Aorta (tissue), 5 donors: ENCODE measurements around the gene USP10. TPM values are rescaled to one million over a fixed set of nuclear protein-coding genes. Genes with fewer than 3 reads are reported as not detected.

ENCODE experiments used
- ATAC-seq: fragments of 200-7000 bp; cut with Tn5 transposase; one replicate; pipeline ENCODE4 v1.9.1; 2022; ENCODE audit warnings: moderate library complexity; ENCODE audit not compliant: low FRiP score
- DNase-seq, 2 donors: peaks; one replicate each; pipeline ENCODE4 v3.0.0-alpha.2; 2020
- H3K27ac ChIP-seq, 2 donors: one replicate each; pipeline ENCODE4 v1.5.1; 2013; ENCODE audit warnings: low read length in 2 of 2, mild to moderate bottlenecking in 2 of 2, moderate library complexity in 2 of 2, control low read depth in 1 of 2, inconsistent platforms in 1 of 2, low read depth in 1 of 2
- H3K27me3 ChIP-seq, 2 donors: one replicate each; pipeline ENCODE4 v1.6.1; 2013; ENCODE audit warnings: control low read depth in 1 of 2, low read length in 1 of 2, mild to moderate bottlenecking in 1 of 2, moderate library complexity in 1 of 2; ENCODE audit not compliant: insufficient read depth in 2 of 2, control insufficient read depth in 1 of 2
- H3K36me3 ChIP-seq, 2 donors: one replicate each; pipeline ENCODE4 v1.6.1; 2013; ENCODE audit warnings: control low read depth in 1 of 2, low read length in 1 of 2, mild to moderate bottlenecking in 1 of 2; ENCODE audit not compliant: insufficient read depth in 2 of 2, control insufficient read depth in 1 of 2
- H3K4me1 ChIP-seq, 2 donors: one replicate each; pipeline ENCODE4 v1.6.1; 2013; ENCODE audit warnings: low read length in 2 of 2, control low read depth in 1 of 2, mild to moderate bottlenecking in 1 of 2, moderate library complexity in 1 of 2; ENCODE audit not compliant: insufficient read depth in 2 of 2, control insufficient read depth in 1 of 2
- H3K4me3 ChIP-seq, 2 donors: one replicate each; pipeline ENCODE4 v1.5.1; 2013; ENCODE audit warnings: low read length in 2 of 2, control low read depth in 1 of 2, mild to moderate bottlenecking in 1 of 2
- H3K9me3 ChIP-seq: one replicate; pipeline ENCODE4 v1.6.1; 2013; ENCODE audit warnings: mild to moderate bottlenecking, low read length; ENCODE audit not compliant: control insufficient read depth
- WGBS, 2 donors: extraction: QIAGEN DNeasy Blood & Tissue Kit; methylation state at CpG; one replicate each; pipeline ENCODE4 v1.1.7; 2013; 5-methylcytosine and 5-hydroxymethylcytosine counted together
- intact Hi-C, 2 donors: fragments of 100-400 bp; cut with DNase I; formaldehyde crosslinking; loops; one replicate each; pipeline versions ENCODE4 v1.14.2 to v1.15.0; 2022
- polyA plus RNA-seq, 2 donors: library from polyadenylated mRNA; stranded (reverse); fragments of 200-250 nt; gene quantifications; one replicate each; pipeline ENCODE4 v1.2.3, GENCODE V29; 2013
- total RNA-seq, 2 donors: library from RNA; stranded (reverse); fragmentation: NEBNext Ultra II Directional; extraction: Animal tissue kit (Norgen Biotek cat#: 25700); gene quantifications; one replicate each; pipeline ENCODE4 v1.2.1, GENCODE V29; 2021
- donor health status: healthy with polysubstance abuse.
- donor health status: Bipolar disorder and iron deficiency.
- donor health status: DM: no; HTN: no; CAD: no.
- donor health status: DM: no; HTN: no; CAD: no.
- donor health status: DM: yes; HTN: yes; CAD: no.

Gene USP10
- total and polyA plus RNA-seq, 4 donors: 14.0 to 59.4 (median 40.1) TPM

DNA sequence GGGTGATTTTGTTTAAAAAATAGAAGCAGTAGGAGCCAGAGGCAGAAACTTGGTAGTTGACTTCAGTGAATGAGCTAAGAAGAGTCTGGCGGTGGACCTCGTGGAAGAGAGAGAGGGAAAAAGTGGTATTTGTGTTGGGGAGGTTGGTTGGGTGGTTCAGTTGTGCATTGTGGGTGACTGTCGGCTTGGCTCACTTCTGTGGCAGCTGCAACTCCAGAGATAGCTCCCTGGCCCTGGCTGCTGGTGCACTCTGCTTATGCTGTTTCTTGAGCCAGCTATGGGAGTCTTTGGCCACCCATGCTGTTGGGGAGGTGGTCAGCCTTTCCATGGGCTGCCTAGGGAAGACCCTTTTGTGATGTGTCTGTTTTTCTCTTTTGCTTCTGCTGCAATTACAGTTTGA is 69.6 kb downstream of the USP10 start:
- ATAC-seq: peak; percentile 15
- no peaks in the 10 kb centered on the region for H3K9me3 ChIP-seq
- H3K4me3 ChIP-seq: no peak overlapping the region
- H3K27ac ChIP-seq: no peak overlapping the region
- H3K36me3 ChIP-seq: peaks cover 3 to 4% of the 10 kb centered on the region in 2 donors
- 59 to 79% methylated on average over 3 of the region's 3 CpGs for WGBS, 2 donors
- H3K27me3 ChIP-seq: no peaks in the 10 kb centered on the region
- DNase-seq: no peak
- no peaks in the 10 kb centered on the region for H3K4me1 ChIP-seq
- intact Hi-C loops: no loop called here

DNA sequence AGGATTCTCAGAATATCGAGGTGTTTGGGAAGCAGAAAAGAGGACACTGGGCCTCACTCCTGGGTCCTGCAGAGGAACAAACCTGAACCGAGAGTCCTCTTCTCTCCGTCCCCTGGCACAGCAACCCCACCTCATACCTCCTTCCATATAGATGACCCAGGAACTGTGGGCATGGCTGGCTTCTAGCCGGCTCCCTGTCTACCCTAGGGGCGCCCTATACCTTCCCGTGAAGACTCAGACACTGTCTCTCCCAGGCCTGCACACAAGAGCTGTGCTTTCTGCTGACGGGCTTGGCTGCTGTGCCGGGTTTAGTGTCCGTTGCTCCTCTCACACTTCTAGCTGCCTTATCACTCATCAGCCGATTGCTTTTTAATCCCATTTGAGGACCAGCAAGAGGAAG is 73.5 kb downstream of the USP10 start:
- H3K9me3 ChIP-seq: no peaks in the 10 kb centered on the region
- H3K27ac ChIP-seq: no peak overlapping the region
- DNase-seq (no peak), ATAC-seq (no peak)
- no peaks in the 10 kb centered on the region for H3K4me1 ChIP-seq
- H3K4me3 ChIP-seq: no peak overlapping the region
- H3K27me3 ChIP-seq: no peaks in the 10 kb centered on the region
- H3K36me3 ChIP-seq: peaks cover 4 to 5% of the 10 kb centered on the region in 2 donors
- intact Hi-C loops: no loop called here
- 92% methylated on average over 10 of the region's 10 CpGs for WGBS, 2 donors

DNA sequence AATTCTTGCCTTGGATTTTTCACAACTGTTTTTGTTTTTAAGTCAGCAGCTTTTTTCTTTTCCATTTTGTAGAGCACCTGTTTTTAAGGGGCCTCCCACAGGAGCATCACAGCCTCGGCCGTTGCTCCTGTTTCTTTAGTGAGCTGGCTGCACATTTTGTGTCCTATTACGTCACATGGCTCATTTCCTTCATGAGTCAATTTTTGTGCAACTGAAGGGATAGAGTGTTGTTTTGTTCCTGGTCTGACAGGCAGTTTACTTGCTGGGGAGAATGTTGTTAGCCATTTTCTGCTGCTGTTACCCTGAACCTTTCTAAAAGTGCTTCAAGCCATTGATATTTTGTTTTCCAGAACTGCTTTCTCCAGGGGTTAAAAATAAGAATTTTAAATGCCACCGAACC is 75.0 kb downstream of the USP10 start:
- ATAC-seq: peak; percentile 54
- WGBS, 2 donors: 70 to 78% methylated on average over 4 of the region's 4 CpGs
- Histone ChIP-seq H3K27ac (no peak overlapping the region), H3K9me3 (no peaks in the 10 kb centered on the region), H3K27me3 (no peaks in the 10 kb centered on the region), H3K36me3 (peaks cover 0 to 3% of the 10 kb centered on the region in 2 donors), H3K4me1 (no peaks in the 10 kb centered on the region), H3K4me3 (no peak overlapping the region)
- DNase-seq: no peak
- intact Hi-C loops: no loop called here

DNA sequence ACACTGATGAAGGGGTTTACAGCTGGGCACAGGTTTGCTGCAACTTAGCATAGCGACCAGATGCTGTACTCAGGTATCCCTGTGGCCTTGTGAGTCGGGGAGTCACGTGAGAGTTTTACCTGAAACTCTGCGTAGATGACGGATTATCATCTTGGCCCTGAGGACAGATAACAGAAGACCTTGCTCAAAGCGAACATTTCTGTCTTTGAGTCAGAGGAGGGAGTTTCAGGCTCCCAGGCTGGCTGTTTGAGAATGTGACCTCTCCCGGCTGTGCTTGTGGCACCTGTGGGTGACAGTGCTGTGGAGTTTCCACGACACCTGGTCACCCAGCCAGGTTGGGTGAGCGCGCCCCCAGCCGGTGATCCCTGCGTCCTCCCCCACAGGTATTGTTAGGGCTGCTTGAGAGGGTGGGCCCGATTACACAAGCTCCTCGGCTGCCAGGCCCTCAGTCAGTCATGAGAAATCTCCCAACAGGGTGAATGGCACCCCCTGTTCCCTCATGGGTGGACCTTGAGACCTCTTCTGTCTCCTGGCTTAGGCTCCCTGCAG is 75.5 kb downstream of the USP10 start:
- Histone ChIP-seq H3K4me1 (no peaks in the 10 kb centered on the region), H3K27me3 (no peaks in the 10 kb centered on the region), H3K36me3 (peaks cover 0 to 5% of the 10 kb centered on the region in 2 donors), H3K4me3 (no peak overlapping the region), H3K9me3 (no peaks in the 10 kb centered on the region), H3K27ac (no peak overlapping the region)
- WGBS, 2 donors: 93% methylated on average over 14 of the region's 14 CpGs
- DNase-seq (no peak), ATAC-seq (no peak)
- intact Hi-C loops: no loop called here

DNA sequence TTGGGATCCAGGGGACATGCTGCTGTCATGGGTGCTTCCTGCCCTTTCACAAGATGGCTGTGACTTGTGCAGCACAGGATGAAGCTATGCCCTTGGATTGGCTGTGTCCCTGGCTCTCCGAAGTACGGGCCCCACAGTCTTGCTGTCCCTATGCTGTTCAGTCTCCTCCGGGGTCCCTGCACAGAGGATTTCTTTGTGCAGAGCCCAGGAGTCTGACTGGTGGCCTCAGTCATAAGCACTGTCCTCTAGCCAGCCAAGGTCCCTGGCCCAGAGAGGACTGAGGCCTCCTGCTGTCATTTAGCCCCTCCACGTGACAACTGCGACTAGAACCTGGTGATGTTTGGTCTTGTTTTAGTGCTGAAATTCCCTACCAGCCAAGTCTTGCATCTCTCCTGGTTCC is 77.6 kb downstream of the USP10 start:
- no peaks in the 10 kb centered on the region for H3K27me3 ChIP-seq
- H3K27ac ChIP-seq: no peak overlapping the region
- intact Hi-C loops: no loop called here
- ATAC-seq (no peak), DNase-seq (no peak)
- no peak overlapping the region for H3K4me3 ChIP-seq
- H3K4me1 ChIP-seq: no peaks in the 10 kb centered on the region
- 89 to 96% methylated on average over 5 of the region's 5 CpGs for WGBS, 2 donors
- H3K36me3 ChIP-seq: peaks cover 0 to 5% of the 10 kb centered on the region in 2 donors
- no peaks in the 10 kb centered on the region for H3K9me3 ChIP-seq

DNA sequence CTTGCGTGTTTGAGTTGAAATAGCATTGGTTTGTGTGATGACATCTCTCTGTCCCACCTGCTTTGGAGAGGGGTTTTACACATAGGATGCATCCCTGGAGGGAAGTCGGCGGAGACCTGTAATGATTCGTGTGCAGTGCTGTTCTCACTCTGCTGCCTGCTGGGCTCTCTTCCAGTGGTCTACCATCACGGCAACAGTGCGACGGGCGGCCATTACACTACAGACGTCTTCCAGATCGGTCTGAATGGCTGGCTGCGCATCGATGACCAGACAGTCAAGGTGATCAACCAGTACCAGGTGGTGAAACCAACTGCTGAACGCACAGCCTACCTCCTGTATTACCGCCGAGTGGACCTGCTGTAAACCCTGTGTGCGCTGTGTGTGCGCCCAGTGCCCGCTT is 78.9 kb downstream of the USP10 start:
- H3K9me3 ChIP-seq: no peaks in the 10 kb centered on the region
- H3K27ac ChIP-seq: no peak overlapping the region
- WGBS, 2 donors: 95 to 96% methylated on average over 18 of the region's 18 CpGs
- peaks cover 0 to 5% of the 10 kb centered on the region in 2 donors for H3K36me3 ChIP-seq
- no peaks in the 10 kb centered on the region for H3K27me3 ChIP-seq
- no peak for DNase-seq
- ATAC-seq: no peak
- intact Hi-C loops: no loop called here
- H3K4me3 ChIP-seq: no peak overlapping the region
- H3K4me1 ChIP-seq: no peaks in the 10 kb centered on the region

DNA sequence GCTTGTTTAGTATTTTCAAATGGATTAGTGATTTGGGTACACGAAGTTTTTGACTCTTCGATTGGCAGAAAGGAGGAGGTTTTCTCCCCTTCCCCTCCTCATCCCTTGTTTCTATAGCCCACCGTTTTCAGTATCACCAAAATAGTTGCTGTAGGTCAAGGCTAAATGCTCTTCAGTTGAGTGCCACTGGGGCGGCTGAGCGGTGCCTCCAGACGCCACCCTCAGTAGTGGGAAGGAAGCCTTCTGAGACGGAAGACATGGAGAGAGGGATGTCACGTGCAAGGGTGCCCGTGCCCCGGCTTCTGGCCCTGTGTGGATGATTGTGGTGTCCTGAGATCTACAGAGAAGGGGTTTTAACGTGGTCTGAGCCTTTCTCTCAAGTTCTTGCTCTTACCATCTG is 80.3 kb downstream of the USP10 start:
- Histone ChIP-seq H3K9me3 (no peaks in the 10 kb centered on the region), H3K4me3 (no peak overlapping the region), H3K27ac (no peak overlapping the region), H3K4me1 (no peaks in the 10 kb centered on the region), H3K27me3 (no peaks in the 10 kb centered on the region), H3K36me3 (peaks cover 0 to 5% of the 10 kb centered on the region in 2 donors)
- intact Hi-C loops: no loop called here
- no peak for ATAC-seq
- no peak for DNase-seq
- 97 to 99% methylated on average over 11 of the region's 11 CpGs for whole genome bisulfite sequencing, 2 donors

DNA sequence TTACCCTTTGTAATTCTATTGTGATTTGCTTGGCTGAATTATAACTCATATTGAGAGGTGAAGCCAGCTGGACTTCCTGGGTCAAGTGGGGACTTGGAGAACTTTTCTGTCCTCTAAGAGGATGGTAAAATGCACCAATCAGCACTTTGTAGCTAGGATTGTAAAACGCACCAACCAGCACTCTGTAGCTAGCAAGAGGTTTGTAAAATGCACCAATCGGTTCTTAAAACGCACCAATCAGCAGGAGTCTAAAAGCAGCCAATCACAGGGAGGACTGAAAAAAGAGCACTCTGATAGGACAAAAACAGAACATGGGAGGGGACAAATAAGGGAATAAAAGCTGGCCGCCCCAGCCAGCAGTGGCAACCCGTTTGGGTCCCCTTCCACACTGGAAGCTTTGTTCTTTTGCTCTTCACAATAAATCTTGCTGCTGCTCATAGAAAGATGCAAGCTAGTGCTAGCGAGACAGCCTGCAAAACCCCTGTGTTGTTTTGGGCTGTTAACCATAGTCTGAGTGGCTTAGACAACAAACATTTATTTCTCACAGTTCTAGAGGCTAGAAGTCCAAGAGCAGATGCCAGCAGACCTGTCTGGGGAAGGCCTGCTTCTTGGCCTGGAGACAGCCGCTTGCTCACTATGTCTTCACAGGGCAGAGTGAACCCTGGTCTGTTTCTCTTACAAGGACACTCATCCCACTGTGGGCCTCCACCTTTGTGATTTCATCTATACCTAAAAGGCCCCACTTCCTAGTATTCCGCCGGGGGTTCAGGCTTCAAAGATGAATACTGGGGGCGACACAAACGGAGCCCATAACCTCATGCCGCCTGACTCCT is 81.0 kb downstream of the USP10 start:
- ATAC-seq: no peak
- WGBS, 2 donors: 71 to 72% methylated on average over 12 of the region's 12 CpGs
- DNase-seq: no peak
- H3K36me3 ChIP-seq: peaks cover 0 to 1% of the 10 kb centered on the region in 2 donors
- no peak overlapping the region for H3K27ac ChIP-seq
- no peak overlapping the region for H3K4me3 ChIP-seq
- H3K9me3 ChIP-seq: no peaks in the 10 kb centered on the region
- no peaks in the 10 kb centered on the region for H3K27me3 ChIP-seq
- no peaks in the 10 kb centered on the region for H3K4me1 ChIP-seq
- intact Hi-C loops: no loop called here

DNA sequence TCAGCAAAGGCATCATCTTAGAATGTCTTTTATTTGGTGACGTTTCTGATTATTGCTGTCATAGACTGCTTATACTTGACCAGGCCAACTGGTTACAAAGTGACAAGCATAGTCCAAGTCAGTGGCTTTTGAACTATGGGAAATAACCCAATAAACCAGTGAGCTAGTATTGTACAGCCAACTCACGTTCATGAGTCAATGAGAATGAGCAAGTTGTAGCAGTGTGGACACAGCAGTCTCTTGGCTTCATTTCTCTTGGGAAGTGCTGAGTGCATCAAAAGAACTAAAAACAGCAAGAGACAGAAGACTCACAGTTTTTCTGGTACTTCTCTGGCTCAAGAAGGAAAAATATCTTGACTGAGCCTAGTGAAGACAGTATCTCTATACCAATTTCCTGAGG is 83.0 kb downstream of the USP10 start:
- H3K9me3 ChIP-seq: no peaks in the 10 kb centered on the region
- H3K27me3 ChIP-seq: no peaks in the 10 kb centered on the region
- no peak for DNase-seq
- WGBS, 2 donors: 40 to 44% methylated on average over 2 of the region's 2 CpGs
- H3K36me3 ChIP-seq: peaks cover 0 to 1% of the 10 kb centered on the region in 2 donors
- intact Hi-C loops: no loop called here
- no peaks in the 10 kb centered on the region for H3K4me1 ChIP-seq
- no peak overlapping the region for H3K27ac ChIP-seq
- ATAC-seq: no peak
- no peak overlapping the region for H3K4me3 ChIP-seq
